ENCODE data around the gene ASTN2.

GRCh38 chr9:117296453-117296852 is 118.4 kb downstream of the ASTN2 start:
- TF ChIP-seq EZH2 (optimal IDR thresholded peaks at IDR 0.05; ENCODE audit: low read depth, low read length) (no peak), CTCF (IDR thresholded peaks at IDR 0.05; ENCODE audit: low read length) (no peak)

Data from MM.1S (cell line).